HCT116 (cell line): Measurements from ENCODE around the gene TOM1.

ENCODE experiments used
- CTCF ChIP-seq, 3 experiments: fragments of 200-600 bp in 1 of 3; sonication (generic) in 1 of 3; IDR thresholded peaks in 2 of 3; conservative IDR thresholded peaks in 1 of 3; 2 replicates each; pipeline ENCODE4 v1.5.1; 2012 to 2017; ENCODE audit warnings: low read depth in 2 of 3, low read length in 2 of 3, antibody characterized with exemption in 1 of 3, borderline replicate concordance in 1 of 3, control low read depth in 1 of 3, mild to moderate bottlenecking in 1 of 3, mixed read lengths in 1 of 3, mixed run types in 1 of 3, moderate library complexity in 1 of 3; ENCODE audit not compliant: insufficient read depth in 1 of 3
- POLR2A ChIP-seq: IDR thresholded peaks from 2 replicates; pipeline ENCODE4 v1.7.0; 2011; ENCODE audit warnings: borderline replicate concordance; ENCODE audit not compliant: insufficient read depth, insufficient read length; ENCODE audit errors: extremely low read depth
- POLR2AphosphoS5 ChIP-seq: IDR thresholded peaks from 2 replicates; pipeline ENCODE4 v1.6.1; 2011; ENCODE audit warnings: mild to moderate bottlenecking, low read depth, low read length, moderate library complexity
- REST ChIP-seq: IDR thresholded peaks from 2 replicates; pipeline ENCODE4 v1.6.1; 2012; ENCODE audit warnings: low read depth
- YY1 ChIP-seq: IDR thresholded peaks from 2 replicates; pipeline ENCODE4 v1.6.1; 2011; ENCODE audit warnings: low read length, low read depth, moderate library complexity, mild to moderate bottlenecking; ENCODE audit not compliant: insufficient replicate concordance; ENCODE audit errors: extremely low read depth

- TF ChIP-seq CTCF (IDR thresholded peaks at IDR 0.05 in 2 of 3, conservative IDR thresholded peaks at IDR 0.05 in 1 of 3; ENCODE audit: borderline replicate concordance in 1 of 3, insufficient read depth in 1 of 3, low read depth in 2 of 3, low read length in 2 of 3) (no peak), POLR2AphosphoS5 (no peak), REST (no peak), YY1 (no peak), POLR2A (no peak)
These were observed 8.9 kb downstream of the TOM1 start for GRCh38 chr22:35308480-35309021.
